Mononuclear cell (primary cell): ENCODE results near the gene TMED9. TPM values are rescaled to one million over a fixed set of nuclear protein-coding genes. Genes with fewer than 3 reads are reported as not detected.
A peak's percentile ranks its signal among the peaks of the same experiment; 100 is the strongest.

Experiments used
- H3K27me3 ChIP-seq: 2 replicates; pipeline ENCODE4 v1.6.0; 2011; ENCODE audit warnings: low read length, control low read depth; ENCODE audit not compliant: insufficient read depth
- H3K4me1 ChIP-seq: 2 replicates; pipeline ENCODE4 v1.5.1; 2011; ENCODE audit warnings: mild to moderate bottlenecking, low read length, control low read depth; ENCODE audit not compliant: insufficient read depth
- H3K4me3 ChIP-seq: 2 replicates; pipeline ENCODE4 v1.5.1; 2011; ENCODE audit warnings: mild to moderate bottlenecking, low read length, moderate library complexity
- H3K9me3 ChIP-seq: 2 replicates; pipeline ENCODE4 v1.5.1; 2011; ENCODE audit warnings: low read depth, mild to moderate bottlenecking, control low read depth, low read length
- total RNA-seq: library from RNA; depleted of rRNA; stranded (reverse); fragments of >200 nt; gene quantifications from one replicate; pipeline ENCODE4 v1.2.3, GENCODE V29; 2012

The TMED9 gene
- 35.3 TPM for total RNA-seq

- Histone ChIP-seq H3K4me3 (peak within 1 kb of the TSS; percentile 86), H3K4me1 (peaks cover 24% of the 10 kb centered on the region), H3K27me3 (peaks cover 9% of the 10 kb centered on the region), H3K9me3 (no peaks in the 10 kb centered on the region)
These were observed at the start of gene TMED9 for GRCh38 chr5:177592010-177592834. Gene TMED9, plus strand, starts transcription at chr5:177592203. Its CDS starts 12 bp downstream, at chr5:177592215.

DNA sequence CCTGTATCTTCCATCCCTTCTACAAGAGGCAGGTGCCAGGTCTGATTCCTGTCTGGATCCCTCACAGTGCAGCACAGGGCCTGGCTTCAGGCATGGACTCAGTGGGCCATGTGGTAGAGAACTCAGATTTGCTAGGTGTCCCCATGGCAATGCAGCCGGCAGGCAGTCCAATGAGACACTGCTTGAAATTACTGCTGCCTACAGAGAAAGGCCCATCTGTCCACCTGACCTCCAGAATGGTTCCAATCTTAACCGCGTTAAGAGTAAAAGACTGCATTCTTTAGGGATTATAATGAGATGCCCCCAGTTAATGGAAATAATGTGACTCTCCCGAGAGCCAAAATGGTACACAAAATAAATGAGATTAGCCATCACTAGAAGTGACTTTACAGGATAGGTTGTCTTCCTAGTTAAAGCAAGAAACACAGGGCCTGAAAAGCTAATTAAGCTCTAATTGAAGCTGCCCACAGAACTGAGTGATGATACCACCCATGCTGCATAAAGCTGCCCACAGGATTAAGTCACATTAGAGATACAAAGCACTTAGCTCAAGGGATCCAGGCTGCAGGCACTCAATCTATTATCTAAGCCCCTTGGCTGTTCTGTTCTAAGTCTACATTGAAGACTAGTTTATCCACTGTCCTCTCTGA lies 49.1 kb upstream of the TMED9 start:
- no peak overlapping the region for H3K4me3 ChIP-seq
- no peaks in the 10 kb centered on the region for H3K9me3 ChIP-seq
- H3K4me1 ChIP-seq: peaks cover 28% of the 10 kb centered on the region
- no peaks in the 10 kb centered on the region for H3K27me3 ChIP-seq

DNA sequence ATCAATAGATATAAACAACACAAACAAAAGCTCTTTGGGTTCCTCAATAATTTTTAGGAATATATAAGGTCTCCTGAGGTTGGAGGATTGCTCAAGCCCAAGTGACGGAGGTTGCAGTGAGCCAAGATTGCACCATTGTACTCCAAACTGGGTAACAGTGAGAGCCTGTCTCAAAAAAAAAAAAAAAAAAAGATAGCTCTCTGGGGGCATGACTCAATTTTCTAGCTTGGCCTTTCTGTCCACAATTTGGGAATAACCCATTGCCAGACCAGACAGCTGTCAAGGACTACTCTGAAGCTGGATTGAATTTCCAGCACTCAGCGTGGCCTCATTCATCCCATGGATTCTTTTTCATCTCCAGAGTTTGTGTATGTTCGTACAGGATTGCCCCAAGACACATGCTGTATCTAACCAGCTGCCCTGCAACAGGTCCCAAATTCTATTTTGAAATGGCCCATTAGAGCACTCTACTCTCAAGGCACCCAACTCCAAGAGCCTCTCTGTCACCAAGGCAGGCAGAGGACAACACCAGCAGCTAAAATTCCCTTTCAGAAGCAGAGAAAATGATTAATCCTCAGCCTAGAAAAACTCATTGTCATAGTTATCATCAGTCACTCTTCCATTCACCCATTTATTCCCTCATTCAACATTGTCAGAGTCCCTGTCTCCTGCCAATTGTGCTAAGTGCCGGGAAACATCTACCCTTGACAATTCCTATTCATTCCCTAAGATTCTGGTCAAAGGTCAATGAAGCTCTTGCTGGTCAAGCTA lies 46.3 kb upstream of the TMED9 start:
- H3K27me3 ChIP-seq: no peaks in the 10 kb centered on the region
- no peaks in the 10 kb centered on the region for H3K9me3 ChIP-seq
- no peak overlapping the region for H3K4me3 ChIP-seq
- H3K4me1 ChIP-seq: peaks cover 38% of the 10 kb centered on the region

DNA sequence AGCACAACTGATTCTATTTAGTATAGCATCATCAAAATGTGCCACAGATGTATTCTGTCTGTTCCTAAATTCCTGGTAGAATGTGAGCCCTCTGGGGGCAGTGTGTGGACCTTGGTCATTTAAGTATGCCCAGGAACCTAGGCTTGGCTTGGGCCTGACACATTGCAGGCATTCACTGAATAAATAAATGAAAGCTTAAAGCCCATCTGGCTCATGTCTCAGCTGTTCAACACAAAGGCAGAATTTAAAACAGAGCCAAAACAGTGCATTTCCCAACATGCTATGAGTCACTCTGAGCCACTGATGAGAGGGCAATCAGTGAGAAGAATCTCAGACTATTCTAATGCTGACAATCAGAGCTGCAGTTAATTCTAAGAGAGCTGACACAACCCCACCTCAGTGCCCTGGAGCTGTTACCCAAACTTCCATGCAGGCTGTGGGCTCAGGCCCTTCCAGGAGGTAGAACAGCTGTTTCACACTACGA lies 45.7 kb upstream of the TMED9 start:
- Histone ChIP-seq H3K4me1 (peaks cover 38% of the 10 kb centered on the region), H3K9me3 (no peaks in the 10 kb centered on the region), H3K4me3 (no peak overlapping the region), H3K27me3 (no peaks in the 10 kb centered on the region)

DNA sequence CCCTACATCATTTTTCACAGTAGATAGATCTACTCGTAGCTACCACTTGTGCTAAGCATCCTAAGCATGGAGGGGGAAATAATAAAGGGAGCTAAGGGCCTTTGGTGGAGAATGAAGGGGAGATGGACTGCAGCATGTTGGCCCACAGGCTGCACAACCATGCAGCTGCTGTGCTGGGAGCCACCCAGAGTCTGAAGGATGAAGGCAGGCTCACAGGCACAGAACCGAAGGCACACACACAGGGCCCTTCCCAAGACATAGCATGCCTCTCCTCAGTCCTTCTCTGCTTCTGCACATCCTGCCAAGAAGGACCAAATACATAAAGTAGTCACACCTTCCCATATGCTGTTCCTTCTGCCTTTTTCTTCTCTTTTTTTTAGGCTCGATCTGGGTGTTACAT lies 44.3 kb upstream of the TMED9 start:
- Histone ChIP-seq H3K27me3 (no peaks in the 10 kb centered on the region), H3K4me1 (peaks cover 43% of the 10 kb centered on the region), H3K4me3 (no peak overlapping the region), H3K9me3 (no peaks in the 10 kb centered on the region)

- Histone ChIP-seq H3K4me3 (no peak overlapping the region), H3K27me3 (no peaks in the 10 kb centered on the region), H3K9me3 (no peaks in the 10 kb centered on the region), H3K4me1 (peaks cover 51% of the 10 kb centered on the region)
These were observed 43.5 kb upstream of the TMED9 start for GRCh38 chr5:177548495-177548894.

DNA sequence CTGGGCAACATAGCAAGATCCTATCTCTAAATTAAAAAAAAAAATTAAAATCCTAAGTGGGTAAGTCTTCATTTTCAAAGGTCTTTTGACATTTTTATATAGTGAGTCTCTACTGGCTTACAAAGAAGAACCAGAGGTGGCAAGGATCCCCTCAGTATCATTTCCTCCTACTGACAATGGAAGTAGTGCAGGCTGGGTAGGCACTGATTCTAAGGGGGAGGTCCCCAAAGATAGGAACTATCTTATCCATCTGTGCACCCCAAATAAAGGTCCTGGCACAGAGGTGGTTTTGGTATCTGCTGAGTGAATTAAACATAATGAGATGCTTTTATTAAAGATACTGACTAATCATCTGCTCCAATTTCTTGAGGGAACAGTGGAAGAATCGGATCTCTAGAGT lies 41.9 kb upstream of the TMED9 start:
- Histone ChIP-seq H3K27me3 (no peaks in the 10 kb centered on the region), H3K9me3 (no peaks in the 10 kb centered on the region), H3K4me1 (peaks cover 55% of the 10 kb centered on the region)

GRCh38 chr5:177552839-177553455 lies 39.1 kb upstream of the TMED9 start:
- no peaks in the 10 kb centered on the region for H3K27me3 ChIP-seq
- H3K4me3 ChIP-seq: peak overlapping the region; percentile 70
- H3K9me3 ChIP-seq: no peaks in the 10 kb centered on the region
- H3K4me1 ChIP-seq: peaks cover 31% of the 10 kb centered on the region

More for the DNA sequence above, 41.9 kb upstream of the TMED9 start:
- no peak overlapping the region for H3K4me3 ChIP-seq

- Histone ChIP-seq H3K4me3 (peak overlapping the region; percentile 70), H3K27me3 (no peaks in the 10 kb centered on the region), H3K9me3 (no peaks in the 10 kb centered on the region), H3K4me1 (peaks cover 24% of the 10 kb centered on the region)
These were observed 38.2 kb upstream of the TMED9 start for GRCh38 chr5:177553671-177554429.

DNA sequence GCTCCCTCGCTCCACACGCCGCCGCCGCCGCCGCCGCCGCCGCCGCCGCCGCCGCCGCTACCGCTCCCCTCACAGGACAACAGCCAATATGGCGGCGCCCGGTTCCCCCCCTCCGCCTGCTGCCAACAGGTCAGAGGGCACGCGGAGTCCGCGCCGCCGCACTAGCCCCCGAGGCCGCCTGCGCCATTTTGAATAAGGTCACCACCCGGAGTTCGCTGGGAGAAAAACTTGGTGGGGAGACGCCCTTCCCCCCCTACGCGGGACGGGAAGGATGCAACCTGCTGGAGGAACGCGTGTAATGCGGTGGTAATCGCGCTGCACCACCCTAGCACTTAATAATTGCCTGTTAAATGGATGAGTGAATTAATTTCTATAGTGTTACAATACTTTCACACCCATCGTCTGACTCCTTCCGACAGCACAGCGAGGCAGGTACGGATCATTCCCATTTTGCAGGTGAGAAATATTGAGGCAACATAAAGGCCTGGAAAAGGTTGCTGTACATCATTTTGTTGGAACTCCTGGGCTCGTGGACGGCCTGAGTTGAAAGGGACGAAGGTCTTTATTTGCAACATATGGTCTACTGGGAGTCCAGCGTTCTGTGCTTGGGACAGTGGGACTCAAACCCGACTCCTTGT lies 37.4 kb upstream of the TMED9 start, which contains the start of gene FAM193B:
Gene FAM193B (minus strand): TSS at position 90 of the 638 bp plus-strand sequence. CDS start 105 bp downstream, outside the sequence.
- no peaks in the 10 kb centered on the region for H3K9me3 ChIP-seq
- H3K4me1 ChIP-seq: peaks cover 24% of the 10 kb centered on the region
- H3K4me3 ChIP-seq: peak within 1 kb of the TSS; percentile 70
- no peaks in the 10 kb centered on the region for H3K27me3 ChIP-seq

DNA sequence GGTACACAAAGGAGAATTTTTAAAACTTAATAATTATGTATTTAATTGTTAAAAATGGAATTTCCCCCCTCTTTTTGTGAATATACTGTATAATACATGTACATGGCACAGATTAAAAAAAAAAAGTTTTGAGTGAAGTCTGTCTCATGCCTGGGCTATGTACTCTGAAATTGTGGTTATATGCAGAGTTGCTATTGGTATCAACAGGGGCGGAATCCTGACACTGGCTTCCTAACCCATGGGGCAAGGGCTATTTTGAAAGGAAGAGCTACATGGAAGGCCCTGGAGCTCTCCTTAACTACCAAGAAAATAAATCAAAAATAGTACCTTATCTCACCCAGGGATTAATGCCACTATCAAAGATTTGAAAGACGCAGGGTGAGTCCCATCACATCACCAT lies 36.8 kb upstream of the TMED9 start:
- H3K9me3 ChIP-seq: no peaks in the 10 kb centered on the region
- peaks cover 24% of the 10 kb centered on the region for H3K4me1 ChIP-seq
- H3K4me3 ChIP-seq: no peak overlapping the region
- H3K27me3 ChIP-seq: no peaks in the 10 kb centered on the region

DNA sequence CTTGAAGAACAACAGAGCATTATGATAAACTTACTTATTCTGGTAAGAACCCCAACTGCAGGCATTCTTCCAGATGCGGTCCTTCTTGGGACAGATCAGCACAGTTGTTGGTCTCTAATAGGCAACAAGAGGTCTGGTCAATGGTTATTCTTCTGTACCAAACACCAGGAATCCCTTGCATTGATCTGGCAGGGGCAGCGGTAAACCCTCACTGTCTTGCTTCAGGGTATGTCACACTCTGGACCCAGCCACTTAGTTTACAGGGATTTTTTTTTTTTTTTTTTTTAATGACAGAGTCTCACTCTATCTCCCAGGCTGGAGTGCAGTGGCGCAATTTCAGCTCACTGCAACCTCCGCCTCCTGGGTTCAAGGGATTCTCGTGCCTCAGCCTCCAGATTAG lies 36.3 kb upstream of the TMED9 start:
- Histone ChIP-seq H3K27me3 (no peaks in the 10 kb centered on the region), H3K4me3 (no peak overlapping the region), H3K9me3 (no peaks in the 10 kb centered on the region), H3K4me1 (peaks cover 21% of the 10 kb centered on the region)

DNA sequence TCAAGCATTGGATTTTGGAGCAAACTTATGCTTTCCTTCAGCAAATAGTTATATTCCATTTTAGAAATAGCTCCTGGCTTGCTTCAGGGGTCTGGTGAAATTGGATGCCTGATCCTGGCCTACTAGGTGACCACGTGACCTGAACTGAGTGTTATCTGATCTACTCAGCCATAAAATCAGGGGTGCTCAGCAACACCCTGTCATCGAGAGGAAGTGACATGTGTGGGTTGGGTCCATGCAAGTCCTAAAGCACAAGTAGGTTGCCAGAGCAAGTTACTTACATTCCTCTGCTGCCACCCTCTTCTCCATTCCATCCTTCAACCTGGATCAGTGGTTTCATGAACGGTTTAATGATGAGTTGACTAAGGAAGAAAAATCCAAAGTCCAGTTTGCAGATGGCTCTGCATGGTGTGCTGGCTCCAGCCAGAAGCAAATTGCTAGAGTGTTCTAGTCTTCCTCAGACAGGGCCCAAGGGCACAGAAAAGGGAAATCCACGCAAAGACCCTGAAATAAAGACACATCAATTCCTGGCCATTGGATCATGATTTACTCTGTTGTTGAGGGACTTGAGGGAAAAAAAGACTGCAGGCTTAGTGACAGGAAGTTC lies 34.9 kb upstream of the TMED9 start:
- H3K9me3 ChIP-seq: no peaks in the 10 kb centered on the region
- H3K27me3 ChIP-seq: no peaks in the 10 kb centered on the region
- H3K4me1 ChIP-seq: peaks cover 21% of the 10 kb centered on the region
- no peak overlapping the region for H3K4me3 ChIP-seq
